ENCODE data around the gene SLC35D2. TPM values are rescaled to one million over a fixed set of nuclear protein-coding genes. Genes with fewer than 3 reads are reported as not detected.

Gene SLC35D2
- total RNA-seq, 4 donors from 2014 or later = 10.7 to 21.3 (median 13.3) TPM

GRCh38 chr9:96394832-96395496 lies 11.5 kb upstream of the SLC35D2 start:
- no peak overlapping the region for H3K4me3 ChIP-seq (ENCODE audit: low read depth, poor library complexity, severe bottlenecking)
- TF ChIP-seq CTCF (IDR thresholded peaks at IDR 0.05) = no peak
- TF ChIP-seq POLR2A (IDR thresholded peaks at IDR 0.05) = no peak
- 95 to 97% methylated on average over 6 of the region's 6 CpGs for WGBS, 2 donors
- intact Hi-C loops (cut with DNase I; ENCODE audit: low total_unique reads) = no loop called here
- no peak for DNase-seq (ENCODE audit: low spot score in 2 of 2)

- no peak for DNase-seq (ENCODE audit: low spot score in 2 of 2)
- intact Hi-C loops (cut with DNase I; ENCODE audit: low total_unique reads) = no loop called here
- TF ChIP-seq POLR2A (IDR thresholded peaks at IDR 0.05) (no peak), CTCF (IDR thresholded peaks at IDR 0.05) (no peak)
- no peak overlapping the region for H3K4me3 ChIP-seq (ENCODE audit: low read depth, poor library complexity, severe bottlenecking)
- WGBS, 2 donors = 94 to 97% methylated on average over 12 of the region's 12 CpGs
Observed at GRCh38 chr9:96392263-96392662, 8.8 kb upstream of the SLC35D2 start.

GRCh38 chr9:96391021-96391765 lies 7.7 kb upstream of the SLC35D2 start:
- TF ChIP-seq POLR2A (IDR thresholded peaks at IDR 0.05) (no peak), CTCF (IDR thresholded peaks at IDR 0.05) (no peak)
- no peak for DNase-seq (ENCODE audit: low spot score in 2 of 2)
- intact Hi-C loops (cut with DNase I; ENCODE audit: low total_unique reads) = no loop called here
- no peak overlapping the region for H3K4me3 ChIP-seq (ENCODE audit: low read depth, poor library complexity, severe bottlenecking)
- 80 to 87% methylated on average over 5 of the region's 5 CpGs for WGBS, 2 donors

GRCh38 chr9:96388144-96388543 lies 4.6 kb upstream of the SLC35D2 start:
- WGBS, 2 donors = 93 to 95% methylated on average over 11 of the region's 11 CpGs
- no peak overlapping the region for H3K4me3 ChIP-seq (ENCODE audit: low read depth, poor library complexity, severe bottlenecking)
- intact Hi-C loops (cut with DNase I; ENCODE audit: low total_unique reads) = no loop called here
- TF ChIP-seq CTCF (IDR thresholded peaks at IDR 0.05) (no peak), POLR2A (IDR thresholded peaks at IDR 0.05) (no peak)
- DNase-seq (ENCODE audit: low spot score in 2 of 2) = peak in 1 of 2 donors; percentile 26

GRCh38 chr9:96386157-96386556 lies 2.6 kb upstream of the SLC35D2 start:
- H3K4me3 ChIP-seq (ENCODE audit: low read depth, poor library complexity, severe bottlenecking) = no peak overlapping the region
- DNase-seq (ENCODE audit: low spot score in 2 of 2) = no peak
- TF ChIP-seq CTCF (IDR thresholded peaks at IDR 0.05) (no peak), POLR2A (IDR thresholded peaks at IDR 0.05) (no peak)
- intact Hi-C loops (cut with DNase I; ENCODE audit: low total_unique reads) = no loop called here
